GM12878 (cell line): Measurements from ENCODE around the gene LRCH4. TPM values are rescaled to one million over a fixed set of nuclear protein-coding genes. Genes with fewer than 3 reads are reported as not detected.

Experiments
- CTCF ChIP-seq, 3 experiments: IDR thresholded peaks in 2 of 3; conservative IDR thresholded peaks in 1 of 3; 2 replicates each; pipeline ENCODE4 v1.5.1; 2011; ENCODE audit warnings: low read depth in 3 of 3, low read length in 3 of 3, mild to moderate bottlenecking in 3 of 3, control low read depth in 2 of 3, moderate library complexity in 2 of 3, inconsistent platforms in 1 of 3, mixed read lengths in 1 of 3; ENCODE audit not compliant: control insufficient read depth in 2 of 3, insufficient read depth in 1 of 3; ENCODE audit errors: extremely low read depth in 1 of 3
- KDM1A ChIP-seq: fragments of 200-600 bp; sonication (generic); IDR thresholded peaks from 2 replicates; pipeline ENCODE4 v1.6.1; 2016; ENCODE audit warnings: borderline replicate concordance
- MEF2A ChIP-seq: IDR thresholded peaks from 2 replicates; pipeline ENCODE4 v1.6.1; 2011; ENCODE audit warnings: low read depth, mild to moderate bottlenecking, low read length, moderate library complexity; ENCODE audit not compliant: insufficient read depth
- PAX8 ChIP-seq: fragments of 450-650 bp; IDR thresholded peaks from 2 replicates; pipeline ENCODE4 v1.6.1; 2017; ENCODE audit warnings: mild to moderate bottlenecking, moderate library complexity
- STAT3 ChIP-seq: IDR thresholded peaks from 2 replicates; pipeline ENCODE4 v1.6.1; 2011; ENCODE audit warnings: low read depth, low read length, improper control_type of control experiment
- USF1 ChIP-seq: IDR thresholded peaks from 2 replicates; pipeline ENCODE4 v1.6.1; 2011; ENCODE audit warnings: borderline replicate concordance, low read depth, mild to moderate bottlenecking, moderate library complexity, mixed read lengths, low read length; ENCODE audit not compliant: insufficient read depth; ENCODE audit errors: extremely low read length
- USF2 ChIP-seq: IDR thresholded peaks from 2 replicates; pipeline ENCODE4 v1.6.1; 2011; ENCODE audit warnings: low read depth, low read length, improper control_type of control experiment, borderline replicate concordance
- polyA plus RNA-seq, 11 experiments: library from polyadenylated mRNA; depleted of rRNA in 4 of 11; unstranded in 6 of 11; stranded (reverse) in 5 of 11; fragments of >200 nt; fragmentation: Nextera tagmentation in 4 of 11; fragmentation: Illumina TruSeq in 1 of 11; extraction: Ambion mirVana in 4 of 11; extraction: Trizol in 1 of 11; gene quantifications; 1 replicate in 1 of 11; 2 replicates in 10 of 11; pipeline versions ENCODE4 v1.2.1 to v1.2.3, GENCODE V29; 2011 to 2016; ENCODE audit warnings: inconsistent platforms in 2 of 11, missing spikeins in 2 of 11, low read depth in 1 of 11
- total RNA-seq, 4 experiments: library from RNA; depleted of rRNA in 3 of 4; stranded (reverse); fragments of >200 nt in 3 of 4; fragmentation: Illumina TruSeq in 1 of 4; extraction: Trizol in 1 of 4; gene quantifications; 2 replicates each; pipeline versions ENCODE4 v1.2.1 to v1.2.3, GENCODE V29; 2013 to 2021
- TF ChIP-seq, protein P1 (sequence below): IDR thresholded peaks from 2 replicates; pipeline ENCODE4 v1.6.1; 2012; ENCODE audit warnings: mild to moderate bottlenecking, low read depth, low read length

LRCH4 gene
- total and polyA plus RNA-seq, 10 of the 15 experiments (the other 5 are each of a cell fraction or from before 2014, with no cell fraction given), result 0.58 to 96.7 (median 28.4) TPM

- TF ChIP-seq CTCF (IDR thresholded peaks at IDR 0.05 in 2 of 3, conservative IDR thresholded peaks at IDR 0.05 in 1 of 3; ENCODE audit: control insufficient read depth in 2 of 3, extremely low read depth in 1 of 3, insufficient read depth in 1 of 3, low read depth in 3 of 3, low read length in 3 of 3) (no peak), KDM1A (no peak), MEF2A (no peak), USF1 (peak; percentile 40), STAT3 (no peak), USF2 (peak; percentile 7; the same call in 1 of the 2 replicates), PAX8 (no peak)
- TF ChIP-seq, protein P1, sequence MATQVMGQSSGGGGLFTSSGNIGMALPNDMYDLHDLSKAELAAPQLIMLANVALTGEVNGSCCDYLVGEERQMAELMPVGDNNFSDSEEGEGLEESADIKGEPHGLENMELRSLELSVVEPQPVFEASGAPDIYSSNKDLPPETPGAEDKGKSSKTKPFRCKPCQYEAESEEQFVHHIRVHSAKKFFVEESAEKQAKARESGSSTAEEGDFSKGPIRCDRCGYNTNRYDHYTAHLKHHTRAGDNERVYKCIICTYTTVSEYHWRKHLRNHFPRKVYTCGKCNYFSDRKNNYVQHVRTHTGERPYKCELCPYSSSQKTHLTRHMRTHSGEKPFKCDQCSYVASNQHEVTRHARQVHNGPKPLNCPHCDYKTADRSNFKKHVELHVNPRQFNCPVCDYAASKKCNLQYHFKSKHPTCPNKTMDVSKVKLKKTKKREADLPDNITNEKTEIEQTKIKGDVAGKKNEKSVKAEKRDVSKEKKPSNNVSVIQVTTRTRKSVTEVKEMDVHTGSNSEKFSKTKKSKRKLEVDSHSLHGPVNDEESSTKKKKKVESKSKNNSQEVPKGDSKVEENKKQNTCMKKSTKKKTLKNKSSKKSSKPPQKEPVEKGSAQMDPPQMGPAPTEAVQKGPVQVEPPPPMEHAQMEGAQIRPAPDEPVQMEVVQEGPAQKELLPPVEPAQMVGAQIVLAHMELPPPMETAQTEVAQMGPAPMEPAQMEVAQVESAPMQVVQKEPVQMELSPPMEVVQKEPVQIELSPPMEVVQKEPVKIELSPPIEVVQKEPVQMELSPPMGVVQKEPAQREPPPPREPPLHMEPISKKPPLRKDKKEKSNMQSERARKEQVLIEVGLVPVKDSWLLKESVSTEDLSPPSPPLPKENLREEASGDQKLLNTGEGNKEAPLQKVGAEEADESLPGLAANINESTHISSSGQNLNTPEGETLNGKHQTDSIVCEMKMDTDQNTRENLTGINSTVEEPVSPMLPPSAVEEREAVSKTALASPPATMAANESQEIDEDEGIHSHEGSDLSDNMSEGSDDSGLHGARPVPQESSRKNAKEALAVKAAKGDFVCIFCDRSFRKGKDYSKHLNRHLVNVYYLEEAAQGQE, result no peak
Observed at GRCh38 chr7:100547872-100548271, 38.1 kb downstream of the LRCH4 start (continued).
